Neural progenitor cell (in vitro differentiated cells): ENCODE measurements around the gene ABO.
"Not testable (repeated sequence)": the region's sequence is repeated elsewhere in the genome, so short reads cannot be mapped to it uniquely, and the experiment has no call there.

Source experiments
- CTCF ChIP-seq: fragments of 200-600 bp; sonication (generic); IDR thresholded peaks from 2 replicates; pipeline ENCODE4 v1.5.1; 2017; ENCODE audit warnings: antibody characterized with exemption, mild to moderate bottlenecking
- EZH2 ChIP-seq: fragments of 200-600 bp; sonication (generic); IDR thresholded peaks from 2 replicates; pipeline ENCODE4 v1.6.1; 2017; ENCODE audit warnings: antibody characterized with exemption, mild to moderate bottlenecking, moderate library complexity
- EZH2phosphoT487 ChIP-seq: fragments of 200-600 bp; sonication (generic); IDR thresholded peaks from 2 replicates; pipeline ENCODE4 v1.6.1; 2017; ENCODE audit warnings: antibody characterized with exemption

- not testable (repeated sequence) for TF ChIP-seq CTCF, EZH2, EZH2phosphoT487
These were observed 51.7 kb downstream of the ABO start for GRCh38 chr9:133223159-133223756.
